IMR-90 (cell line): ENCODE measurements around the gene BICD2.

Source experiments
- CTCF ChIP-seq: conservative IDR thresholded peaks from 2 replicates; pipeline ENCODE4 v1.5.1; 2012; ENCODE audit warnings: mild to moderate bottlenecking, low read depth, low read length, improper control_type of control experiment
- NFE2L2 ChIP-seq: fragments of 150-350 bp; IDR thresholded peaks from 2 replicates; pipeline ENCODE4 v1.6.1; 2016; ENCODE audit warnings: low read depth, mild to moderate bottlenecking, low read length
- POLR2A ChIP-seq: IDR thresholded peaks from 2 replicates; pipeline ENCODE4 v1.6.1; 2012; ENCODE audit warnings: mild to moderate bottlenecking, low read depth, low read length
- RAD21 ChIP-seq: IDR thresholded peaks from 2 replicates; pipeline ENCODE4 v1.6.1; 2012; ENCODE audit warnings: low read length, improper control_type of control experiment

- TF ChIP-seq CTCF: no peak
- no peak for TF ChIP-seq NFE2L2
- TF ChIP-seq POLR2A: no peak
- no peak for TF ChIP-seq RAD21
Observed at GRCh38 chr9:92723801-92724323, 40.8 kb downstream of the BICD2 start.
